ENCODE data around the gene CCDC88C.
"Not testable (repeated sequence)": the region's sequence is repeated elsewhere in the genome, so short reads cannot be mapped to it uniquely, and the experiment has no call there.

The CCDC88C gene

DNA sequence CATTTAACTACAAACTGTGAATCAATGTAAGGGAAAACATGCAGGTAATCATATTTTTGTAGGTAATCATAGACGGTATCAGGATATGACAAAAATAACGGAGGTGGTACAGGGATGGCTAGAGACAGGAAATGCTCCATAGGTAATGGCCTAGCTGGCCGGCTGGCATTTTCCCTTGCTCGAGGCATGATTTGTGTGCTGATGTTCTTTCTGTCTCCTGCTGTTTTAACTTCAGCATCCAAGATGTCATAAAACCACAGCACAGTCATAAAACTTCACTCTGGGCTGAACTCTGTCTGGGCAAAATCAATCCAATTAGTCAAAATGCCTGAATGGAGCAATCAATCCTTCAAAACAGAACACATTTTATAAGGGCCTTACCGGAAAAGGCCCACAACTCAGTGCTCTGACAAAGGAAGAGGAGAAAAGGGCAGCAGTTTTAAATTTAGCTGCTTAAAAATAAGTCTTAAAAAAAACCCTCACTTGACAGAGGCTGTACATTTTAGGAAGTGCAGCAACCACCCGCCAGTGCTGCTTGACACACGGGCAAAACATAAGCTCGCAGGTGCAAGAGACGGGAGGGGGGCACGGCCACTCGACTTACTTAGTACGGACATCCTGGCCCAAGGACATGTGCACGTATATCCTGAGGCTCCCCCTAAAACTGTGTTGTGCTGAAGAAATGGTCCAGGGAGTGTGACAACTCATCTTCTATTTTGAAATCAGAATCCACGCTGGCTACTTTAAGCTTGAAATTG lies 132.7 kb downstream of the CCDC88C start:
- no peak for DNase-seq

DNA sequence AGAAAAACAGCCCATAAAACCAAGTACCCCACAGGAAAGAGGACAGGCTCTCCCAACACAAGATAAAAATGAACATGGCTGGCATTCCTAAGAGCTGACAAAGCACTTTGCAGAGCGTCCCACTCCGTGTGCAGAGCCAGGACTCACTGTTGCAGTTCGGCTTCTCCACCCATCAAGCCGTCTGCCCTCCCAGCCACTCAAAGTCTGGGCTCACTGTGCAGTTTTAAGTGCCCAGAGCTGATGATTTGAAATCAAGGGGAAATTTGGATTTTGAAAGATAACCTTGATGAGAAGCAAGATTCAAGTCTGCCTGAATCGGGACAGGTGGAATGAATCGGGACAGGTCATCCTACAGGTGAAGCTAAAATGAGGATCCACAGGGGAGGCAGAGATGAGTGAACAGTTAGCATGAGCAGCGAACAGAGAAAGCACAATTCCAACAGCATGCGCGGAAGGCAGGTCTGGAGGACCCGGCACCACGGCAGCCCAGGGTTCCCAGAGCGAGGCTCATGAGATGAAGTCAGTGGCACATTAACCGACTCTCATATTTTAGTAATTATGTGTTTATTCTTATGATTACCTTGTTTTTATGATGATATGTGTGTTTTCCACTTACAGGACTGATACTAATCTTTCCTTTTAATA lies 133.4 kb downstream of the CCDC88C start:
- no peak for DNase-seq

DNA sequence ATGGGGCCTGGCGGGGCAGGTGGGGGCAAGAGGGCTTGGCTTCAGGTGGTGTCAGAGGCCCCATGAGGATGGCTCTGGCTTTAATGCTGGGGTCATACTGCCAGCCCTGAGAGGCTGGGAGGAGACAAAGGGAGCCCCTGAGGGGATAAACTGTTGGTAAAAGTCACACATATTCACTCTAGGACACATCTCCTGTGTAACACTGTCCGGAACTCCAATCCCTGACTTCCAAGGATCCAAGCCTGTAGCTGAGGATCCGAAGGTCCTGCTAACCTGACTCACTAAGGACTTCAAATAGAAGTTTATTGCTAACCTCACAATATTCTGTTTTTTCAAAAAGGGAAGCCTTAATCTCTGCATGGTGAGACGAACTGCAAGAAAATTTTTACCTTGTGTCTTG lies 134.0 kb downstream of the CCDC88C start:
- no peak for DNase-seq

DNA sequence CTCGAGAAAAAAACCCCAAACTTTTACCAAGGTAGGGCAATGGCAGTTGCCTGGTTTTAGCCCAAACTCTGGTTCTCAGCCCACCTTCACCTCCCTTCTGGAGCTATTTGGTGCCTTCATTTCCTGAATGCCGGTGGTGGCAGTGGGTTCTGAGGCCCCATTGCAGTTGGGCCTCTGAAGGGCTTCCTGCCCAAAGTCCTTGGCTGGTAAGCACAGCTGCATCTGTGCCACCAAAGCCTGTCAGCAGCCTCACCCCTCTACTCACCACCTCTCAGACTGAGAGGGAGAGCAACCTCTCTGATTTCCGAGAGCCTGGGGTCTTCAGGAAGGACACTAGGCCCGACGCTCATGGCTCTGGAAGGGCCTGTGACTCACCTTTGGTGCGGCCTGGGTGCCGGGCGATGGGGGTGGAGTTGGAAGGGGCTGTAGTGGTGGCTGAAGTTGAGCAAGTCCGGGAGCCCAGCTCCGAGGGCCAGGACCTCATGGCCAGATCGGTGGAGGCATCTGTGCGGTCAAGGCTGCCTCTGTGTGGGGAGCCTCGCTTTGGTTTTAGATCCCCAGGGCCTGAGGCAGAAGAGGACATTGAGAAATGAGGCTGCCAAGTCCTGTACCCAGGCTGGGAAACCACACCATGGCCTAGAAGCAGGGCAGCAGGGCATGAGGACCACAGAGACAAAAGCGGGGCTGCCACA lies 134.5 kb downstream of the CCDC88C start:
- DNase-seq, result no peak

DNA sequence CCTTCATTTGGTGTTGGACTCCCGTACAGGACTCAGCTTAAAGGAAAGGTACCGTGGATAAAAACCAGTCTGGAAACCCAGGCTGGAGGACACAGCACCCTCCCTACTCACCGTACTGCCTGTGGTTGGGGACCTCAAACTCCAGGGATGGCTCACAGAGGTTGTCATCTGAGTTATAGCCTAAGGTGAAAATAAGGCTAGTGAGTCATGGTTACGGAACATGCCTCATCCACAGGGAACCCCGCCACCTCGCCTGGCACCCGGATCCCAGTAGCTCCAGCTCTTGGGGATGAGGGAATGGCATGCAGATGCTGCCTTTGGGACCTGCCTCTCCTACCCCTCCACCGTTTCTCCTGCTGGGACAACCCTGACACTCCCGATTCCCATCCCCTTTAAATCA lies 136.3 kb downstream of the CCDC88C start:
- DNase-seq, result no peak

DNA sequence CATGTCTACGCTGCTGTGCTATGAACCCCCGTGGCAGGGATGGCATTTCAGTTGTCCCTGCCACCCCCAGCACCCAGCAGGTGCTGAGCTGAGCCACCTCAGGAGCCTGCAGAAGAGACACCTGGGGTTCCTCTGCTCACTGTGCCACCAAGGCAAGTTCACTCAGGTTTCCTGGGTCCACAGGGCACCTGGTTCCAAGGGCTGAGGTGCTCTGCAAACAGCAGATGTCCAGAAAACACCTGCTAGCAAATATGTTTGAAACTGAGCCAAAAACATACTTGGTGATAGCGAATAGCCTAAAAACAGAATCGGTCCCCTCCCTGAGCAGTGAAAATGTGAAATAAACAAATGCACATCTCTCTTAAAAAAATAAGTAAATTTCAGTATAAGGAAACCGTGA lies 137.5 kb downstream of the CCDC88C start:
- no peak for DNase-seq

DNA sequence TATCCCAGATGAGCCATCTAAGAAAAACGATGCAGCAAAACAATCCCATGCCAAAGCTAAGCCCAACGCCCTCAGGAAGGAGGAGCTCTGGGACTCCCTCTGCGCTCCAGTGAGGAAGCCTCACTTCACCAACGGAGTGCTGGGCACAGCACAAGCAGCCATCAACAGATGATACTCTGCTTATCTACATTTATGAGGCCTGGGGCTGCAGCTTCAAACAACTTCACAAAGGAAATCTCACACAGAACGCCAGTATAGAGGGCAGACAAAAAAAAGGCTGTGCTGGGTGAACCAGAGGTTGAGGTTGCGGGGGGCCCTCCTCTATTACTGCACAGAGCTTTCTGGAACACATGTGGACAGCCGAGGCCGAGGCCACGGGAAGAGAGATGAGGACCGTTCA lies 138.3 kb downstream of the CCDC88C start:
- DNase-seq, result no peak

DNA sequence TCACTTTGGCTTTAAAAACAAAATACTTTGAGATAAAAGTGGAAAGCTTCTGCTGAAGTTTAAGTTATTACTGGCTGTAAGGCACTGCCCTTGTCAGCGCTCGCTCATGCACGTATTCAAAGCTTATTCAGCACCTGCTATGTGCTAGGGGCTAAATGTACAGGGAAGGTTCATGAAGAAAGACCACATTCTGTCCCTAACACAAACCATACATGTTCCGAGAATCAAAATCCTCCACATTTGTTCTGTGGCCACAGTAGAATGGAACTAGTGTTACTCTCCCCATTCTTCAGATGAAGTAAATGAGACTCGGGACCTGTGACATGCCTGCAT lies 139.3 kb downstream of the CCDC88C start:
- DNase-seq, result no peak

DNA sequence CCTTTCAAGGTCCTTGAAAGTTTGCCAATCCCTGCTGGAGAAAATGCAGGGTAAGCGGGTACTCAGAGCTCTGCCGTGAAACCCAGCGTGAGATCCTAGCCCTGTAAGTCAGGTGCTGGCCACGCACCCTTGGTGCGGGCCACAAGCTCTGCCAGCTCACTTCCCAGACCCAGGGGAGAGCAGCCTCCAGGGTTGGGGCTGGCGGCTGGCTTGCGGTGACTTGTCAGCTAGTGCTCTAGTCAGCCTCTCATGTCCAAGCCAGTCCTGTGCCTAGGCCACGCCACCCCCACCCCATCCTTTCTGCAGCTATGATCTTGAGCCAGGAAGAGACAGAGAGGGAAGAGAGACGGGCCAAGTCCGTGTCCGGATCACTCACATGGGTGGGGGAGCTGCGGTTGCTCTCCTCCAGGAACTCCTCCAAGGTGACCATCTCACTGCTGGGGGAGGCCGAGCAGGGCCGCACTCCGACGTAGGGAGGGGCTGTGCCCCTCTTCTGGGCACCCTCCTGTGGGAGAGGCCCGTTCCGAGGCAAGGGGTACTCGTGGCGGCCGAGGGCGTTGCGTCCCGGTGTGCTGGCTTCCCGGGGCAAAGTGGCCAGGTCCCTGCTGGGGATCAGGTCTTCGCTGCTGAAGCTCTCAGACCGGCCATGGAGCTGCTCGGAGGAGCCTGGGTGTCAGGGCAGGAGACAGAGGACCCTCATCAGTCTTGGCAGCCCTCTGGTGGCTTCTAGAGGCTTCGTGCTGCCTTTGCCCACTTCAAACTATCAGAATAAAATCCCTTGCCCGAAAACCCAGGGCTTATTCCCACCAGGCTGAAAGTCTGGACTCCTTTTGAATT lies 139.9 kb downstream of the CCDC88C start:
- no peak for DNase-seq

DNA sequence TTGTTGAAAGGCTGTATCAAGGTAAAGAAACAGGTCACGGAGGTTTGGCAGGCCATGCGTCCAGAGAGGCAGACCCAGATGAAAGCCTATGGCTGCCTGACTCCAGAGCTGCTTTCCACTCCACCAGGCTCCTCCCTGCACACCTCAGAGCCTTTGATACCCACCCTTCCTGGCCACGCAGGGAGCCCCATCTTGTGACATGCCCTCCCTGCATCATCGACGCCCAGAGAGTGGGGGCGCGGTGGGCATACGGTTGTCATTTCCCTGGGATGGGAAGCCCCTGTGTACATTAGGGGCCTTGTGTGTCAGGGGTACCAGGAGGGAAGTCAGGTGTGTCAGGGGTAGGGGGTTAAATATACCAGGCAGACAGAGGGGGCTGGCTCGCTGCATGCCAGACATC lies 142.8 kb downstream of the CCDC88C start:
- no peak for DNase-seq

DNA sequence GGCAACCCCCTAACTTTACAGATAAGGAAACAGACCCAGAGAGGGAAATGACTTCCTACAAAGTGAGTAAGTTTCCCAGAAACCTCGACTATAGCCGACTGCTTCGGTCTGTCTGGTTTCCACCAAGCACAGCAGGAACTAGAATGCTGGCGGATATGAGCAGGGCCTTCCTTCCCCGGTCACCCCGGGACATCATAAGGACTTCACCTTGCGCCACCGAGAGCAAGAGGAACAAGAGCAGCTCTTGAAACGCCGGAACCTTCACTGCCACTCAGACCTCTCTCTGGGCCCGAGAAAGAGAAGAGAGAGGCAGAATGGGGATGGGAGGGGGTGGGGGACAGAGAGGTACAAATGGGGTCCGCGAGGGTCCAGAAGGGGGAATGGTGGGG lies 143.7 kb downstream of the CCDC88C start:
- no peak for DNase-seq

DNA sequence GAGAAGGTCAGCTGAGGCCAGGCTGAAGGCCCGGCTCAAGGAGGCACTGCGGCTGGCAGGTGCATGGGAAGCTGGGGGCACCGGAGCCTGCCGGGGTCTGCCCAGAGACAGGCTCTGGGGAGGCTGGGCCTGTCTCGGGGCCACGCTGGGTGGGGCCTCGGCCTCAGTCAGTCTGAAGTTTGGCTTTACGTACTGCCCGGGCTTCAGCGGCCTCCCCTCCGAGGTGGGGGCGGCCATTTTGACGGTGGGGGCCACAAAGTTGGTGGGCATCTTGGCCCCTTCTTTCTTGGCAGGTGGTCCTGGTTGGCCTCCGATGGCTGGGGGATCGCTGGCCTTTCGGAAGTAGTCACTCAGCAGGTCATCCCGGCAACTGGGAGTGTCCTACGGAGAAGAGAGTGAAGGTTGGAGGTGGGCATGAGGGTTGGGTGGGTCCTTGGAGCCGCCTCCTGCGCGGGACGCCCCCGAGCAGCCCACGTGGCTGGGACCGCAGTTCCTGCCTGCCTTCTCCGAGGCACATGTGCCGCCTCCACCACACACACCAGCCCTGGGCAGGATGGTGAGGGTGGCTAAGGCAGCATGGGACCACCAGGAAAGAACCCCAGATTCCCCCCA lies 144.2 kb downstream of the CCDC88C start:
- no peak for DNase-seq

DNA sequence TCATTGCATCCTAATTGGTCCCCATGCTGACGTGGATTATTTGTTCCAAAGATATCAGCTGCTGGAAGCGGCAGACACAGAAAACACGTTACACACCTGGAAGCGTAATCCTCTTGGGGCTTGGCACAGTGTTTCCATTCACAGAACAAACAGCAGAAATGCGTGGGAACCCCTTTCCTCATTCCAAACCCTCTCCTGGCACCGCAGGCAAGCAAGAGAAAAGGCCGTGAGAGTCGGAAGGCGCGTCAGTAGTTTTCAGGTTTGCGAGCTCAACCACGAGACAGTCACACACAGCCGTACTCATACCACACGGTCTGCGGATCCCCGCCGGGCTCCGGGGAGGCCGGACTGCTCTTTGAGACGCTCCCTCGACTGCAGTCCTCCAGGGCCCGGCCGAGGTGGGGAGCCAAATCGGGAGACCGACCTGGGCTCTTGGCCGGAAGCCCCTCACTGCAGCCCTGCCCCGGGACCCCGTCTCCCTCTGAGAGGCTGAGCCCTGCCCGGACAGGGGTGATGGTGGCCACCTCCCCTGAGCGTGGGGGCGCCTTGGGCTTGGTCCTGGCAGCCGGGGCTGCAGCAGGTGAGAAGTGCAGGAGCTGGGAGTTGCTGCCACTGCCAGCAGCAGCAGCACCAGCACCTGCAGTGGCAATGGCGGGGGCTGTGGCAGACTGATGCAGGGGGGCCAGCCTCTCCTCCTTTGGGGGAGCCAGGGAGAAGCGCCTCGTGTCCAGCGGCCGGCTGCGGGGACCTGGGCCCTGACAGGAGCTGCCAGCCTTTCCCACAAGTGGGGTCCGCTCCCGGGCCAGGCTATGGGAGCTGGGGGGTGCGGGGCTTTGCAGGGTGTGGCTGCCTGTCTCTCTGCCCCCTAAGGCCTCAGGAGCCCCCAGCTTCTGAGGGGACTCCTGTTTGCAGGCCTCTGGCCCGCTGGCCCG lies 145.0 kb downstream of the CCDC88C start:
- DNase-seq, result no peak

DNA sequence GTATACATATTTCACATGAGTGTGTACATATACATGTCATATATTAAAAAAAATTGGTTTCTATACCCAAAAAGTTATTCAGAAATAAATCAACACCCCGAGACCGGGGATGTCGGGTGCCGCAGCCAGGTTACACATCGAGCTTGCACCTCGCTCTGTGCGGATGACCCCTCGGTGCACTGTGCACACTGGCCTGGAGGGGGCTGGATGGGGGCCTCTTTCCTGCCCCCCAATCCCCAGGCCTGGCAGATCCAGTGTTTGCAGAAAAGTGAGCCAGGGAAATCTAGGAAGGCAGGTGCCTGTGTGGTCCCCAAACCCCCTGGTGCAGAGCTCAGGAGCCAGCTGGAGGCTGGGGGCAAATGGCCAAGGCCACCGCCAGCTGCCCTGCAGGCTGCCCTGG lies 146.0 kb downstream of the CCDC88C start:
- no peak for DNase-seq

DNA sequence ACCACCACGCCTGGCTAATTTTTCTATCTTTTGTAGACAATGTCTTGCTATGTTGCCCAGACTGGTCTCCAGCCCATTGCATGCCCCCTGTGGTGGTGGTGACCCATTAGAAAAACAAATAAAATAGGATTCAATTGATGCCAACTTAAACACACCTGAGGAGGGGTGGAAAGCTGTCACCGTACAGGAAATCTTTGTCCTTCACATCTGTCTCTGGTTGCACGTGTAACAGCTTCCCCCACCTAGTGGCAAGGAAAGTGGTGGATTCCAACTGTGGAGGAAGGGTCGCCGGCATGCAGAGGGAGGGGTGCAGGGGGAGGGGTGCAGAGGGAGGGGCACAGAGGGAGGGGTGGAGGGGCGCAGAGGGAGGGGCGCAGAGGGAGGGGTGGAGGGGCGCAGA lies 147.0 kb downstream of the CCDC88C start:
- no peak for DNase-seq

DNA sequence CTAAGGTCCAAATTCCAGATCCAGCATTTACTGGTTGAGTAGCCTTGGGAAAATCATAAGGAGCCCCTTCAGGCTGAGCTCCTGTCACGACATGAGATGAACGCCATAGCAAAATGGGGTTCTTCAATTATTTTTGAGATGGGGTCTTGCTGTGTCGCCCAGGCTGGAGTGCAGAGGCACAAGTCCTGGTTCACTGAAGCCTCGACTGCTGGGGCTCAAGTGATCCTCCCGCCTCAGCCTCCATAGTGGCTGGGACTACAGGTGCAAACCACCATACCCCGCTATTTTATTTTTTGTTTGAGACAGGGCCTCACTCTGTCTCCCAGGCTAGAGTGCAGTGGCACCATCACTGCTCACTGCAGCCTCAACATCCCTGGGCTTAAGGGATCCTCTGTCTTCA lies 147.4 kb downstream of the CCDC88C start:
- no peak for DNase-seq

DNA sequence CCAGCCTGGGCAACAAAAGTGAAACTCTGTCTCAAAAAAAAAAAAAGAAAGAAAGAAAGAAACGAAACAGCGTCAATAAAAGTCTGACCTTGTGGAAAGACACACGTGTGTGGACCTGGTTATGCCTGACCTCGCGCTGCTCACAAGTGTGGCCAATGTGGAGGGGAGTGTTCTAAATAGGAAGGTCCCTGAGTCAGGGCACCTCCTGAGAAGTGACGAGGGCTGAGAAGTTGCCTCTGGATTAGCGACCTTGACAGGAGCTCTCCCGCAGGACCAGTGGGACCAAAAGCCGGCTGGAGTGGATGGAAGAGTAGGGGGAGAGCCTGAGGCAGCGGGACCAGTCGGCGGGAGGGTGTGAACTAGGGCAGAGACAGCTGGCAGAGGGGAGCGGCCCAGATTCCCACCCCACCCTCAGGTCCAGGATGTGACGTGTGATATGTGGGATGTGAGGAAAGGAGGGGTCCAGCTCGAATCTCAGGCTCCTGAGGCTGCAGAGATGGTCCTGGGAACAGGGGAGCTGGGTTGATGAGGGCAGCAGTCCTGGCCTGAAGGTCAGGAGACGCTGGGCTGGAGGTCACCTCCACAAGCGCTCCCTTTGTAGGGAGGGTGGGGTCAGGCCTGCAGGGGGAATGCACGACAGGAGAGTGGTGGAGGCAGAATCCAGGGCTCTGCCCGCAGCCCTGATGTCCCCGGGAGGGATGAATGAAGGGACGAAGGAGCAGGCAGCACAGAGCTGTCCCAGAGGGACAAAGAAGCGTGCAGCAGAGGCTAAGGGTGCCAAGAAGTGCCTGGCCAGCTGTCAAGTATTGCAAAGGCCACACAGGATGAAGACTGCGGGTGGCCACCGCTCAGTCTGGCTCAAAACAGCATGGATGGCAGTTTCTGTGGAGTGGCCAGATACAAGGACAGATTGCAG lies 148.3 kb downstream of the CCDC88C start:
- no peak for DNase-seq

DNA sequence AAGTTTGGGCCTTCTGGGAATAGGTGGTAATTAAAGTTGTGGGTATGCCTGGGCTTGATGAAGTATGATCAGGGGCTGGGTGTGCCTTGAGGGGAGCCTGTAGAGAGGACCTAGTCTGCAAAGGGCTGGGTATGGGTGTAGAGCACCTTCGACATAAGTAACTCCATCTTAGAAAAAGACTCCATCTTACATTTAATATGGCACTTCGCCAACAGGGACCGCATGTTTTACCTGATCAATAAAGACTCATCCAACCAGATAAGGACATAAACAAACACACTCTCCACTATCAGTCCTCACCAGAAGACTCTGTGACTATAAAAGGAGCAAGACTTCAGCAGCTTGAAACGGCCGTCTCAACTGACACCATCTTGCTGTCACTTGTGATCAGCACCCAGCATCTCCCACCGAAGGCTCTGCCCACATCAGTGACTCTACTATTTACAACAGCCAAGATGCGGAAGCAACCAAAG lies 149.6 kb downstream of the CCDC88C start:
- no peak for DNase-seq

DNA sequence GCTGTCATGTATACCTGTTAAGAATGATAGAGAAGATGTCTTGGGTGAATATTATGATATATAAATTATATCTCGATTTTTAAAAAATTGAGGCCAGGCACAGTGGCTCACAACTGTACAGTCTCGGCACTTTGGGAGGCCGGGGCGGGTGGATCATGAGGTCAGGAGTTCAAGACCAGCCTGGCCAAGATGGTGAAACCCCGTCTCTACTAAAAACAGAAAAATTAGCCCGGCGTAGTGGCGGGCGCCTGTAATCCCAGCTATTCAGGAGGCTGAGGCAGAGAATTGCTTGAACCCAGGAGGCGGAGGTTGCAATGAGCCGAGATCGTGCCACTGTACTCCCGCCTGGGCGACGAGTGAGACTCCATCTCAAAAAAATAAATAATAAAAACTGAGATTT lies 151.3 kb downstream of the CCDC88C start:
- not testable (repeated sequence) for DNase-seq

DNA sequence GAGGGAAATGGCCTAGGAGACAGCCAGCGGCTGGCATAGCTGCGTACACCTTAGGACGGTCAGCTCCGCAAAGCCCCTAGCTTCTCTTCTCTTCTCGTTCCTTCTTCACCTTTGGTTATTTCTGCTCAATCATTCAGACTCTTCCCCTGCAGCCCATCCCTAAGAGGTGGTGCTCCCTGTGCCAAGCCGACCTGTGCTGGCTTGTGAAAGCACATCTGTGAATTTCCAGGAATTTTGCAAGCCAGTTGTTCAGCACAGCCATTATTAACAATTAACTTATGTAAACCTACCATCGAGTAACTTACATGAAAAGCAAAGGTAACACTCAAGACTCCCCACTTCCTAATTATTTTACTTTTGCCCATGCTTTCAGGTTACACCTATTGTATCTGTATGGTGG lies 152.2 kb downstream of the CCDC88C start:
- no peak for DNase-seq

Measured in activated CD8-positive, alpha-beta memory T cell treated with anti-CD3 and anti-CD28 coated beads, Interleukin-2, amount 50 U/mL, for 4 hours (primary cell).